A673 (cell line): ENCODE results near the gene AKR1D1. TPM values are rescaled to one million over a fixed set of nuclear protein-coding genes. Genes with fewer than 3 reads are reported as not detected.

ENCODE experiments used
- BruUV-seq: library from RNA; stranded (reverse); fragments of 400-500 nt; replicated peaks from 2 replicates; lab custom pipeline; 2021; lab: Mats Ljungman, UMichigan
- CTCF ChIA-PET: fragments of 300-600 bp; sonication (Branson Sonifier 250); formaldehyde crosslinking; loops from one replicate; lab custom pipeline; 2022; ENCODE audit warnings: antibody characterized with exemption; lab: Charles Lee
- POLR2A ChIA-PET: fragments of 300-600 bp; sonication (Branson Sonifier 250); formaldehyde crosslinking; loops from one replicate; lab custom pipeline; 2022; ENCODE audit warnings: antibody characterized with exemption; ENCODE audit not compliant: low non-redundant PET; lab: Charles Lee
- DNase-seq: peaks from one replicate; pipeline ENCODE4 v3.0.0-alpha.2; 2015; ENCODE audit warnings: low spot score
- H3K27ac ChIP-seq: fragments of 200-600 bp; sonication (generic); 2 replicates; pipeline ENCODE4 v1.5.1; 2016; ENCODE audit warnings: mixed run types, low read depth, mild to moderate bottlenecking, mixed read lengths, antibody characterized with exemption, low read length; ENCODE audit not compliant: poor library complexity, severe bottlenecking
- H3K27me3 ChIP-seq: fragments of 200-600 bp; sonication (generic); replicated peaks from 2 replicates; pipeline ENCODE4 v1.6.1; 2017; ENCODE audit warnings: mixed run types, low read depth, mild to moderate bottlenecking, mixed read lengths, antibody characterized with exemption, low read length; ENCODE audit not compliant: insufficient read depth, poor library complexity
- H3K36me3 ChIP-seq: fragments of 200-600 bp; sonication (generic); 2 replicates; pipeline ENCODE4 v1.6.1; 2016; ENCODE audit warnings: mixed run types, mild to moderate bottlenecking, mixed read lengths, antibody characterized with exemption, low read length; ENCODE audit not compliant: insufficient read depth, poor library complexity, severe bottlenecking
- H3K4me1 ChIP-seq: fragments of 200-600 bp; sonication (generic); 2 replicates; pipeline ENCODE4 v1.6.1; 2017; ENCODE audit warnings: mixed run types, mild to moderate bottlenecking, mixed read lengths, antibody characterized with exemption, low read length; ENCODE audit not compliant: insufficient read depth, poor library complexity, severe bottlenecking
- H3K4me3 ChIP-seq: fragments of 200-600 bp; sonication (generic); 2 replicates; pipeline ENCODE4 v1.5.1; 2016; ENCODE audit warnings: low read depth, mixed run types, mild to moderate bottlenecking, mixed read lengths, low read length; ENCODE audit not compliant: poor library complexity, severe bottlenecking
- H3K9me3 ChIP-seq: fragments of 200-600 bp; sonication (generic); 2 replicates; pipeline ENCODE4 v1.6.1; 2016; ENCODE audit warnings: mixed run types, low read depth, mild to moderate bottlenecking, mixed read lengths, antibody characterized with exemption, low read length; ENCODE audit not compliant: poor library complexity, severe bottlenecking
- CTCF ChIP-seq: fragments of 300-800, 200-600 bp; sonication (generic); conservative IDR thresholded peaks from 2 replicates; pipeline ENCODE4 v1.5.1; 2017; ENCODE audit warnings: low read depth, mild to moderate bottlenecking, antibody characterized with exemption, low read length, moderate library complexity, mixed read lengths
- EZH2 ChIP-seq: fragments of 200-600 bp; sonication (generic); IDR thresholded peaks from 2 replicates; pipeline ENCODE4 v1.6.1; 2017; ENCODE audit warnings: borderline replicate concordance, low read depth, mild to moderate bottlenecking, mixed read lengths, antibody characterized with exemption, low read length; ENCODE audit not compliant: poor library complexity, severe bottlenecking
- intact Hi-C: fragments of 100-400 bp; cut with micrococcal nuclease; formaldehyde crosslinking; loops from one replicate; pipeline ENCODE4 v1.10.0; 2022; ENCODE audit not compliant: unreplicated experiment
- total RNA-seq: library from RNA; stranded (reverse); gene quantifications from 2 replicates; pipeline ENCODE4 v1.2.3, GENCODE V29; 2021

The AKR1D1 gene
- total RNA-seq, 1 experiment from 2014 or later, result not detected

- BruUV-seq, result no TSS peak
Measured at GRCh38 chr7:138079137-138079536, 2.9 kb downstream of the AKR1D1 start.

GRCh38 chr7:138081868-138082267 is 5.6 kb downstream of the AKR1D1 start:
- intact Hi-C loops, result no loop called here
- POLR2A ChIA-PET, result no interaction called here

More at GRCh38 chr7:138079137-138079536, 2.9 kb downstream of the AKR1D1 start:
- Histone ChIP-seq H3K27ac (no peak overlapping the region), H3K4me3 (no peak overlapping the region), H3K36me3 (no peaks in the 10 kb centered on the region), H3K27me3 (no peaks in the 10 kb centered on the region), H3K9me3 (no peaks in the 10 kb centered on the region), H3K4me1 (no peaks in the 10 kb centered on the region)
- POLR2A ChIA-PET, result no interaction called here
- TF ChIP-seq EZH2 (no peak), CTCF (no peak)
- intact Hi-C loops, result no loop called here
- CTCF ChIA-PET, result no interaction called here
- no peak for DNase-seq

GRCh38 chr7:138083859-138084258 is 7.6 kb downstream of the AKR1D1 start:
- Histone ChIP-seq H3K36me3 (no peaks in the 10 kb centered on the region), H3K27ac (no peak overlapping the region), H3K4me3 (no peak overlapping the region), H3K27me3 (no peaks in the 10 kb centered on the region), H3K9me3 (no peaks in the 10 kb centered on the region), H3K4me1 (no peaks in the 10 kb centered on the region)
- CTCF ChIA-PET, result no interaction called here
- POLR2A ChIA-PET, result no interaction called here
- intact Hi-C loops, result no loop called here
- DNase-seq, result no peak
- no TSS peak for BruUV-seq
- no peak for TF ChIP-seq CTCF
- TF ChIP-seq EZH2, result no peak

More at GRCh38 chr7:138081868-138082267, 5.6 kb downstream of the AKR1D1 start:
- H3K36me3 ChIP-seq, result no peaks in the 10 kb centered on the region
- no peaks in the 10 kb centered on the region for H3K9me3 ChIP-seq
- DNase-seq, result no peak
- no peaks in the 10 kb centered on the region for H3K27me3 ChIP-seq
- no TSS peak for BruUV-seq
- no peaks in the 10 kb centered on the region for H3K4me1 ChIP-seq
- CTCF ChIA-PET, result no interaction called here
- H3K4me3 ChIP-seq, result no peak overlapping the region
- TF ChIP-seq CTCF (no peak), EZH2 (no peak)
- H3K27ac ChIP-seq, result no peak overlapping the region
